Sciatic nerve (tissue), 2 donors: Measurements from ENCODE around the gene NUP210. TPM values are rescaled to one million over a fixed set of nuclear protein-coding genes. Genes with fewer than 3 reads are reported as not detected.

Source experiments
- ATAC-seq: fragments of 200-7000 bp; cut with Tn5 transposase; one replicate; pipeline ENCODE4 v1.9.1; 2020; ENCODE audit warnings: mild to moderate bottlenecking, moderate library complexity
- DNase-seq: peaks from one replicate; pipeline ENCODE4 v3.0.0-alpha.2; 2020; ENCODE audit warnings: low spot score
- intact Hi-C: fragments of 100-400 bp; cut with DNase I; formaldehyde crosslinking; loops from one replicate; pipeline ENCODE4 v1.14.2; 2022
- total RNA-seq: library from RNA; stranded (reverse); fragmentation: NEBNext Ultra II Directional; extraction: Animal tissue kit (Norgen Biotek cat#: 25700); gene quantifications from one replicate; pipeline ENCODE4 v1.2.1, GENCODE V29; 2021
- donor health status: DM: no; HTN: no; CAD: no.
- donor health status: DM: no; HTN: no; CAD: no.

NUP210 gene
- total RNA-seq, 1 donor from 2014 or later = 5.5 TPM

DNA sequence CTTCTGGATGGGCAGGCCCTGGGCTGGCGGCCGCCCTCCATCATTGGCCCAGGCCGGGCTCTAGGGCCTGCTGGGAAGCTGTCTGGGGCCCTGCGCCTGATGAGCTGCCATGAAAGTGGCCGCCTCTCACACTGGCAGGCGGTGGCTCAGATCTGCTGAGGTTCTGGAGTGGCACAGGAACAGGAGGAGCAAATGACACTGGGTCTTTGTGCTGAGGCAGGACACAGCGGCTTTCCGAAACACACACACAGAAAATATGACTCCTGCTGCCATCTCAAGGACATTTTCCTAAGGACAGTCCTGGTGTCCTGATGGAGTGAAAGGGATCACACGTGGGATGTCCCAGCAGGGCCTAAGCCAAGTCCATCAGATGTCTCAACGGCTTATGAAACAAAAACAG lies 103.5 kb downstream of the NUP210 start:
- intact Hi-C loops = no loop called here
- no peak for ATAC-seq

GRCh38 chr3:13314877-13315276 lies 105.2 kb downstream of the NUP210 start:
- intact Hi-C loops = no loop called here
- no peak for DNase-seq
- ATAC-seq = no peak

More for the DNA sequence above, 103.5 kb downstream of the NUP210 start:
- no peak for DNase-seq

- DNase-seq = no peak
- intact Hi-C loops = no loop called here
- no peak for ATAC-seq
Observed at GRCh38 chr3:13313813-13314212, 106.3 kb downstream of the NUP210 start.

DNA sequence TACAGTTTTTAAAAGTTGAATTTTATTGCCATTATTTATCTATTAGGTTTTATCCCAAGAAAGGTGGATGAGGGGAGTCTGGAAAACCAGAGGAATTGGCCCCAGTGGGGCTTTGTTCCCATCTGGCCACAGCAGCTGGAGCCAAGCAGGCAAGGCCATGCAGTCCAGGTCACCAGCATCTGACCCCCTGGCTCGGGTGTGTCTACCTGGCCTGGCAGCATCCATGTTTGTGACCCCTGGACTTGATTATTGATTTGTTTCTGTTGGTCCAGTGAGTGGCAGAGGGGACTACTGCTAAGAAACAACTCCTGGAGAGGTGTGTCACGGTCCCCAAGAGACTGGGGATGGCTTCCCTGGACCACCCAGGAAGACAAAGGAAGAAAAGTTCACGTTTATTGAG lies 111.1 kb downstream of the NUP210 start:
- intact Hi-C loops = no loop called here
- ATAC-seq (no peak), DNase-seq (no peak)

DNA sequence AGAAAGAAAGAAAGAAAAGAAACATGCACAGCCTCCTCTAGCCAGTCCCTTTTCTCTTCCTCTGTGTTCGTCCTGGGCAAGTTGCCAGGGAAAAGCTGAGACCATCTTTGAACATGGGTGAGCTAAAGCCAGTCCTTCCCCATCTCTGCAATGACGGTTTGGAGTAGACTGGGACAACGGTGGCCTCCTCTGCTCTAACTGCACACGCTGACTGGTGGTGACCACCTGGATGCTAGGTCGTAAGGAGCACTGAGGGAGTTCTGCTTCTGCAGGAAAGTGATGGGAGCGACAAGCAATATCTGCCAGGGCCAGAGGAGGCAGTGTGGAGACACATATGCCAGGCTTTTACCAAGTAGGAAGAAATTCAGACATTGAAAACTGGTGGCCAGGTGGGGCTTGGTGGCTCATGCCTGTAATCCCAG lies 111.7 kb downstream of the NUP210 start:
- intact Hi-C loops = no loop called here
- DNase-seq (no peak), ATAC-seq (no peak)

- DNase-seq = no peak
- intact Hi-C loops = no loop called here
- ATAC-seq = no peak
Observed at GRCh38 chr3:13307041-13307440, 113.1 kb downstream of the NUP210 start.

GRCh38 chr3:13305623-13306022 lies 114.5 kb downstream of the NUP210 start:
- intact Hi-C loops = no loop called here
- DNase-seq (no peak), ATAC-seq (no peak)

- intact Hi-C loops = no loop called here
- ATAC-seq (no peak), DNase-seq (no peak)
Observed at GRCh38 chr3:13303410-13303809, 116.7 kb downstream of the NUP210 start.

- intact Hi-C loops = no loop called here
- ATAC-seq (peak; percentile 39), DNase-seq (no peak)
Observed at GRCh38 chr3:13301286-13301987, 118.7 kb downstream of the NUP210 start.

DNA sequence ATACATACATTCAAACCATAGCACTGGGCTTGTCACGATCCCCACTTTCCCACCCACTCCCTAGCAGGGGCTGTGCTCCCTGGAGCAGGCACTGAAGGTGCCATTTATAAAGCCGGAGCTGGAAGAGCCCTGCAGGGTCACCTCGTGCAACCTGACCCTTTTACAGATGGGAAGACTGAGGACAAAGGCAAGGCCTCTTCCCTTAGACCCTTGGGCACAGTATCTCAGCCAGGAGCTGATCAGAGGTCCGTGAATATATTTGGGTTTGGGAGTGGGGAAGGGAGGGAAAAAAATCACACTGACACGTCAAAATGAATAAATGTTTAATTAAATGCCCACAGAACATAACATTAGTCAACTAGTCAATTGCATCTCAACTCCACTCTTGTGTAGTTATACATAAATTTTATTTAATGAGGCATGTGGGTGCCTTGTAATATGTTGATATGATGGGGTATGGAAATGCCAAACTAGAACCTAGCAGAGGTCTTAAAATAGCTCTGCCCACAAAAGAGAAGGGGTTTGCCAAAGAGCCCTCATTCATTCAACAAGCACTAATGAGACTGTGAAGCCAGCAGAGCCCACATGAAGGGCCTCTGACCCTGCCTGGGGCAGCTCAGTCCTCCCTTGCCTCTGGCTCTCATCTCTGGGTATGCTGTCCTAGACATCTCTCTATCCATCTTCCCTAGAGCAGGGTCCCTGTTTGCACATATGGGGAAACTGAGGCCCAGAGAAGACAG lies 119.4 kb downstream of the NUP210 start:
- no peak for ATAC-seq
- no peak for DNase-seq
- intact Hi-C loops = no loop called here

DNA sequence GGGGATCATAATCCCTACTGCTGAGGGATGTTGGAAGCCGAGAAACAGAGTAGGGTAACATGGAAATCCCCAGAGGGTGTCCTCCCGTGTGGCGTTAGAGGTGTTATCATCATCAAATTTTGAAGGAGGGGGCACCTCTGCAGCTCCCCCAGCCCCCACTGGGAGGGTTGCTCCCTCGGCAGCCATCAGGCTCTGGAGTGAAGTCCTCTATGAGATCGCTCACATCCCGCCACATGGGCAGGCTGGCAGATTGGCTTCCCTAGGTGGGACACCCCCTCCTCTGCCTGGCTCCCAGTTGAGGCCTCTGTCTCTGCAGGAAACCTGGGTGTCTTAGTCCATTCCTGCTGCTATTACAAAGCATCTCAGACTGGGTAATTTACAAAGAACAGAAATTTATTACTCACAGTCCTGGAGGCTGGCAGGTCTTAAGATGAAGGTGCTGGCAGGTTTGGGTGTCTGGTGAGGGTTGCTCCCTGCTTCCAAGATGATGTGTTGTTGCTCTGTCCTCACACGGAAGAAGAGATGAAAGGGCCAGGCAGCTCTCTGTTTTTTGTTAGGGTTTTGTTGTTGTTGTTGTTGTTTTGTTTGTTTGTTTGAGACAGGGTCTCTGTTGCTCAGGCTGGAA lies 120.5 kb downstream of the NUP210 start:
- intact Hi-C loops = no loop called here
- DNase-seq (no peak), ATAC-seq (no peak)

GRCh38 chr3:13296662-13297061 lies 123.5 kb downstream of the NUP210 start:
- intact Hi-C loops = no loop called here
- ATAC-seq (no peak), DNase-seq (no peak)

DNA sequence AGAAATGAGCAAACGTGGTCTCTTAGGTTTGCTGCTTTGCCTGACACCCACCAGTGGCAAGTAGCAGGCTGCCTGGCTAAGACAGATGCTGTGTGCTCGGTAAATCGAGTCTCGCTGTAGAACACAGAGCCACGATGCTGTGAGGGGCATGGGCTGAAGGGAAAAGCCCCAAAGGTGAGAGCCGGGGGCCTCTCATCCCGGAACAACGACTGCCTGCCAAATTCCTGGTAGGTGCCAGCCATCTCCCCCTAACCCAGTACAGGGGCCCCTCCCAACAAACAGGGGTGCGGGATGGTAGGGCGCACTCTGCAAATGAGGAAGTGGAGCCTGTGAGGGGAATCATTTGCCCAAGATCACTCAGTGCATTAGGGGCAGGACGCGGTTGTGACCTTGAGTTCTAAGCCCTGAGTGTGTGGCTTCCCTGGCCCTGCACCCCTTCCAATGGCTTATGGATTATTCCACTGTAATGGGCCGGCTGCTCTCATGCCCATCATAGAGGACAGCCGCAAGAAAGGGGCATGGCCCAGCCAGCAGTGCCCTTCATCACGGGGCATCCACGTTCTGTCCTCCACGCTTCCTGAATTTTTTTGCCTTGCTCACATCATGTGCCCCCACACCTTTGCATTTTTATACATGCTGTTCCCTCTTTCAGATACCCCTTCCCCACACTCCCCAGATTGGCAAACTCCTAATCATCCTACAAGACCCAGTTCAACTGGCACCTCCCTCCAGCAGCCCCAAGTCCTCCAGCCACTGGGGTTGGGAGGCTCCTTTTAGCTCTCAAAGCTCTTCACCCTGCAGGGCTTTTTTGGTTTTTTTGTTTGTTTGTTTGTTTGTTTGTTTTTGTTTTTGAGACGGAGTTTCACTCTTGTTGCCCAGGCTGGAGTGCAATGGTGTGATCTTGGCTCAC lies 125.4 kb downstream of the NUP210 start:
- intact Hi-C loops = no loop called here
- DNase-seq (no peak), ATAC-seq (no peak)

DNA sequence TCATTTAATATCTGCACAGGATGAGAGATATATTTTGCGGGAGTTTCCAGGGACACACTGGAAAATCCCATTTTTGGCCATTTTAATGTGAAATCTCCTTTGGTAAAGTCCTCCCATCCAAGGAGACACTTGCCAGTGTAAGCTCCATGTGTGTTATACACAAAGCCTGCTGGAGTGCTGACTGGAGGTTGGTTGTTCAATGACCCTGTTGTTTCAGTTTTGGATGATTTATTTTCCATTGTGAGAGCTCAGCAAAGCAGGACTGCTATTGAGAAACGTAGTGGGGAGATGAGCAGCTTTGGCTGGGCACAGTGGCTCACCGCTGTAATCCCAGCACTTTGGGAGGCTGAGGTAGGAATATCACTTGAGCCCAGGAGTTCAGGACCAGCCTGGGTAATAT lies 127.7 kb downstream of the NUP210 start:
- DNase-seq (no peak), ATAC-seq (no peak)
- intact Hi-C loops = no loop called here

- DNase-seq = no peak
- intact Hi-C loops = no loop called here
- ATAC-seq = no peak
Observed at GRCh38 chr3:13290941-13291340, 129.2 kb downstream of the NUP210 start.

GRCh38 chr3:13289771-13290285 lies 130.3 kb downstream of the NUP210 start:
- intact Hi-C loops = no loop called here
- DNase-seq (no peak), ATAC-seq (no peak)

- intact Hi-C loops = no loop called here
- ATAC-seq = no peak
- no peak for DNase-seq
Observed at GRCh38 chr3:13288732-13289718, 131.1 kb downstream of the NUP210 start.

GRCh38 chr3:13287833-13288232 lies 132.3 kb downstream of the NUP210 start:
- intact Hi-C loops = no loop called here
- DNase-seq (no peak), ATAC-seq (no peak)
